GM18870 (cell line): ENCODE results near the gene OTUD3.
"Not testable (repeated sequence)": the region's sequence is repeated elsewhere in the genome, so short reads cannot be mapped to it uniquely, and the experiment has no call there.

ENCODE experiments used
- ATAC-seq: cut with Tn5 transposase; IDR thresholded peaks from one replicate; pipeline ENCODE4 v1.9.1; 2021; ENCODE audit warnings: moderate library complexity; ENCODE audit not compliant: unreplicated experiment

OTUD3 gene

GRCh38 chr1:19909971-19910370 lies 27.8 kb downstream of the OTUD3 start:
- no peak for ATAC-seq

GRCh38 chr1:19910650-19911049 lies 28.5 kb downstream of the OTUD3 start:
- no peak for ATAC-seq

GRCh38 chr1:19918057-19918456 lies 35.9 kb downstream of the OTUD3 start:
- no peak for ATAC-seq

GRCh38 chr1:19920132-19920710 lies 38.0 kb downstream of the OTUD3 start:
- no peak for ATAC-seq

GRCh38 chr1:19921310-19921709 lies 39.1 kb downstream of the OTUD3 start:
- ATAC-seq: no peak

GRCh38 chr1:19922015-19922688 lies 40.0 kb downstream of the OTUD3 start:
- ATAC-seq: no peak

- no peak for ATAC-seq
Measured at GRCh38 chr1:19923137-19923952, 41.1 kb downstream of the OTUD3 start, which contains the start of gene PLA2G2E. PLA2G2E (minus strand) TSS chr1:19923617; CDS start chr1:19923559, 58 bp downstream.

- no peak for ATAC-seq
Measured at GRCh38 chr1:19923953-19924346, 41.8 kb downstream of the OTUD3 start.

GRCh38 chr1:19925342-19926070 lies 43.3 kb downstream of the OTUD3 start:
- no peak for ATAC-seq

GRCh38 chr1:19926296-19927129 lies 44.3 kb downstream of the OTUD3 start:
- no peak for ATAC-seq

- ATAC-seq: not testable (repeated sequence)
Measured at GRCh38 chr1:19927130-19927421, 44.9 kb downstream of the OTUD3 start.

GRCh38 chr1:19932866-19933265 lies 50.7 kb downstream of the OTUD3 start:
- ATAC-seq: no peak

GRCh38 chr1:19934336-19934735 lies 52.1 kb downstream of the OTUD3 start:
- no peak for ATAC-seq

GRCh38 chr1:19936061-19936750 lies 54.0 kb downstream of the OTUD3 start:
- ATAC-seq: no peak

GRCh38 chr1:19938472-19938871 lies 56.3 kb downstream of the OTUD3 start:
- ATAC-seq: no peak

GRCh38 chr1:19940486-19941205 lies 58.5 kb downstream of the OTUD3 start:
- ATAC-seq: no peak

- ATAC-seq: no peak
Measured at GRCh38 chr1:19941206-19941568, 59.0 kb downstream of the OTUD3 start.

GRCh38 chr1:19942088-19942487 lies 59.9 kb downstream of the OTUD3 start:
- ATAC-seq: no peak

GRCh38 chr1:19942657-19943056 lies 60.5 kb downstream of the OTUD3 start:
- ATAC-seq: no peak
